GM13976 (cell line): ENCODE data around the gene CDV3.
"Not testable (repeated sequence)": the region's sequence is repeated elsewhere in the genome, so short reads cannot be mapped to it uniquely, and the experiment has no call there.

ENCODE experiments used
- DNase-seq: peaks from one replicate; pipeline ENCODE4 v3.0.0; 2012; ENCODE audit warnings: low spot score
- in situ Hi-C: fragments of 300-500 bp; cut with MboI; formaldehyde crosslinking; loops from one replicate; pipeline ENCODE4 v1.12.0; 2022; ENCODE audit warnings: low sequenced_read_pairs, mixed read lengths, inconsistent platforms; ENCODE audit not compliant: unreplicated experiment
- TF ChIP-seq, protein P1 (sequence below): IDR thresholded peaks from 2 replicates; pipeline ENCODE4 v1.5.1; 2012; ENCODE audit warnings: borderline replicate concordance, mild to moderate bottlenecking; ENCODE audit not compliant: insufficient read depth; ENCODE audit errors: extremely low read depth, missing control alignments, control extremely low read depth

CDV3 gene

GRCh38 chr3:133573629-133574194, at the start of gene CDV3:
Gene CDV3, plus strand, starts transcription at chr3:133573686. Its CDS starts 359 bp downstream, at chr3:133574045.
- in situ Hi-C loops: loop anchor here (10.0 kb wide), 1 partner anchor 109 kb away; no protein-coding TSS in a partner anchor
- no peak for DNase-seq
- TF ChIP-seq, protein P1, sequence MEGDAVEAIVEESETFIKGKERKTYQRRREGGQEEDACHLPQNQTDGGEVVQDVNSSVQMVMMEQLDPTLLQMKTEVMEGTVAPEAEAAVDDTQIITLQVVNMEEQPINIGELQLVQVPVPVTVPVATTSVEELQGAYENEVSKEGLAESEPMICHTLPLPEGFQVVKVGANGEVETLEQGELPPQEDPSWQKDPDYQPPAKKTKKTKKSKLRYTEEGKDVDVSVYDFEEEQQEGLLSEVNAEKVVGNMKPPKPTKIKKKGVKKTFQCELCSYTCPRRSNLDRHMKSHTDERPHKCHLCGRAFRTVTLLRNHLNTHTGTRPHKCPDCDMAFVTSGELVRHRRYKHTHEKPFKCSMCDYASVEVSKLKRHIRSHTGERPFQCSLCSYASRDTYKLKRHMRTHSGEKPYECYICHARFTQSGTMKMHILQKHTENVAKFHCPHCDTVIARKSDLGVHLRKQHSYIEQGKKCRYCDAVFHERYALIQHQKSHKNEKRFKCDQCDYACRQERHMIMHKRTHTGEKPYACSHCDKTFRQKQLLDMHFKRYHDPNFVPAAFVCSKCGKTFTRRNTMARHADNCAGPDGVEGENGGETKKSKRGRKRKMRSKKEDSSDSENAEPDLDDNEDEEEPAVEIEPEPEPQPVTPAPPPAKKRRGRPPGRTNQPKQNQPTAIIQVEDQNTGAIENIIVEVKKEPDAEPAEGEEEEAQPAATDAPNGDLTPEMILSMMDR: no peak

DNA sequence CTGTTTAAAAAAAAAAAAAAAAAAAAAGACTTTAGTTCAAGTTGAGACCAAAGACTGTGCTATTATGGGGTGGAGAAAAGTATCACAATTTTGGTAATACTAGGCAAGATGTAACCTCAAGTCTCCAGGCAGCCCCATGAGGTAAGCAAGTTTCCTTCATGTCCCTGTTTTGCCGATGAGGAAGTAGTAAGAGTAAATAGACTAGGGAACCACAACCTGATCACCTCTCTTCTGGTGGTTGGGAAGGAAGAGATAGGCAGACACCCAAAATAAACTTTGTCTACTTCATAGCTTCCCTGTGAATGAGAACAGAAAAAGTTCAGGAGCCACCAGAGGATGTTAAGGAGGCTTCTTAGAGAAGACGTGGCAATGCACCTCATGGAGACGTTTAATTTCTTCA, 49.7 kb upstream of the CDV3 start:
- DNase-seq, in situ Hi-C loops: not testable (repeated sequence)

DNA sequence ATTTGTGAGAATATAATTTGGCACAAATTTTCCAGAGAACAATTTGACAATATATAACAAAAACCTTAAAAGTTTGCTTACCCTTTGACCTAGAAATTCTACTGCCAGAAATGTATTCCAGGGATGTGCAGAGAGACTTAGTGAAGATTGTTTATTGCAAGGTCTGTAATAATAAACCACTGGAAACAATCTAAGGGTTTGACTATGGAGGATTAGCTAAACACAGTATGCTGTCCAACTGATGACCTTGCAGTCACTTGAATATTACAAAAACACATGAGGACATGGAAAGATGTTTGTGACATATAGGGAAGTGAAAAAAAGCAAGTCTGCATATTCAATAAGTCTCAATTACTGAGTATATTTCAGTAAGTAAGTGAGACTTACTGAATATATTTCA, 48.1 kb upstream of the CDV3 start:
- DNase-seq: no peak
- TF ChIP-seq, protein P1: no peak
- in situ Hi-C loops: no loop called here

- DNase-seq: no peak
- in situ Hi-C loops: no loop called here
Observed at GRCh38 chr3:133527081-133527715, 46.3 kb upstream of the CDV3 start.

DNA sequence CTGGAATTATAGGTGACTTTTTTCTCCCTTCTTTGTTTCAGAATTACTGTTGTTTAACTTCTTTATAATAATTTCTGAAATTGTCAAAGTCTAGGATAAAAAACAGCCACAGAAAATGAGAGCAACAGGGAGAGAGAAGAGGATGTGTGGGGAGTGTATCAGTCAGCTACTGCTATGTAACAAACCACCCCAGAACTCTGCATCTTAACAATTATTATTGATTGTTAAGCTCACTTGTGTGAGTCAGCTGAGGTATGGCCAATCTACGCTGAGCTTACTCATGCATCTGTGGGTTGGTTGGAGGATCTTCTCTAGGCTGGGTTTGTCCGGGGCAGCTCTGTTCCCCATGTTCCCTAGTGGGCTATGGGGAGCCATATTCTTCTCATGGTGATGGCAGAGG, 43.7 kb upstream of the CDV3 start:
- no peak for DNase-seq
- TF ChIP-seq, protein P1: no peak
- in situ Hi-C loops: no loop called here

More at GRCh38 chr3:133527081-133527715, 46.3 kb upstream of the CDV3 start:
- TF ChIP-seq, protein P1: no peak

GRCh38 chr3:133531981-133532380, 41.5 kb upstream of the CDV3 start:
- DNase-seq: no peak
- TF ChIP-seq, protein P1: no peak
- in situ Hi-C loops: no loop called here

DNA sequence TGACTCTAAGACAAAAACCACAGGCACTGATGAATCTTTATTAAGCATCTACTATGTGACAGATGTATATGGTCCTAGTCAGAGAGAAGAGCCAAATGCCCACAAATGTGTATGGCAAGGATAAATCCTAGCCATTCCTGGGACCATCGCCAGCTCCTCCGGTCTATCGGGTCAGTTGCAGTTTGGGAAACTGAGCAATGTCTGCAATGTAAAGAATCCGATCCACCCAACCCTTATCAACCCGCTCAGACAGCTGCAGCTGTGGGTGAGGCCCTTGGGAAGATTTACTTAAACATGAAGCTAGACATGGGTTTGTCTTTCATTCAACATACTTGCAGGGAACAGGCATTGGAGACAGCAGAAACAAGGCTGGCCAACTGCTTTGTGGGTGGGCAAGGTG, 40.5 kb upstream of the CDV3 start:
- in situ Hi-C loops: no loop called here
- DNase-seq: no peak
- TF ChIP-seq, protein P1: no peak
